Panc1 (cell line): ENCODE measurements around the gene H2AZ2. TPM values are rescaled to one million over a fixed set of nuclear protein-coding genes. Genes with fewer than 3 reads are reported as not detected.

ENCODE experiments used
- ATAC-seq: fragments of 200-7000 bp; cut with Tn5 transposase; 2 replicates; pipeline ENCODE4 v1.9.1; 2020; ENCODE audit warnings: mild to moderate bottlenecking, moderate library complexity
- BruUV-seq: library from RNA; stranded (reverse); fragments of 400-500 nt; replicated peaks from 2 replicates; lab custom pipeline; 2021; lab: Mats Ljungman, UMichigan
- CTCF ChIA-PET: fragments of 300-600 bp; sonication (Branson Sonifier 250); formaldehyde crosslinking; loops from one replicate; lab custom pipeline; 2022; ENCODE audit warnings: antibody characterized with exemption; lab: Charles Lee
- POLR2A ChIA-PET: fragments of 300-600 bp; sonication (Branson Sonifier 250); formaldehyde crosslinking; loops from one replicate; lab custom pipeline; 2022; ENCODE audit warnings: antibody characterized with exemption; lab: Charles Lee
- DNase-seq: peaks from one replicate; pipeline ENCODE4 v3.0.0-alpha.2; 2010; ENCODE audit warnings: low read depth, low spot score
- H3K27ac ChIP-seq: 2 replicates; pipeline ENCODE4 v1.5.1; 2011; ENCODE audit warnings: mild to moderate bottlenecking, low read length, inconsistent platforms
- H3K27me3 ChIP-seq: fragments of 200-500 bp; sonication (Bioruptor generic); 2 replicates; pipeline ENCODE4 v1.6.0; 2014; ENCODE audit warnings: low read length, inconsistent platforms; ENCODE audit not compliant: control insufficient read depth, insufficient read depth
- H3K36me3 ChIP-seq: fragments of 200-500 bp; sonication (Bioruptor generic); 2 replicates; pipeline ENCODE4 v1.5.1; 2014; ENCODE audit warnings: inconsistent platforms, mild to moderate bottlenecking, low read length, moderate library complexity; ENCODE audit not compliant: control insufficient read depth, insufficient read depth
- H3K4me1 ChIP-seq: 2 replicates; pipeline ENCODE4 v1.5.1; 2011; ENCODE audit warnings: inconsistent platforms, mild to moderate bottlenecking, low read length, moderate library complexity; ENCODE audit not compliant: control insufficient read depth, insufficient read depth
- H3K4me3 ChIP-seq, 2 experiments: 2 replicates each; pipeline ENCODE4 v1.5.1; 2011 to 2012; ENCODE audit warnings: low read depth in 2 of 2, low read length in 2 of 2, mild to moderate bottlenecking in 2 of 2, inconsistent platforms in 1 of 2, moderate library complexity in 1 of 2
- H3K9me3 ChIP-seq: fragments of 200-500 bp; sonication (Bioruptor generic); 2 replicates; pipeline ENCODE4 v1.5.1; 2014; ENCODE audit warnings: low read depth, mild to moderate bottlenecking, inconsistent platforms, low read length, moderate library complexity; ENCODE audit not compliant: control insufficient read depth, insufficient read depth
- CTCF ChIP-seq: fragments of 450-650 bp; IDR thresholded peaks from 2 replicates; pipeline ENCODE4 v1.5.1; 2017; ENCODE audit warnings: mild to moderate bottlenecking
- POLR2AphosphoS5 ChIP-seq: IDR thresholded peaks from 2 replicates; pipeline ENCODE4 v1.6.1; 2012; ENCODE audit warnings: mild to moderate bottlenecking, low read depth, low read length, moderate library complexity
- REST ChIP-seq, 2 experiments: IDR thresholded peaks; 2 replicates each; pipeline ENCODE4 v1.6.1; 2011 to 2012; ENCODE audit warnings: low read depth in 2 of 2, control low read depth in 1 of 2, low read length in 1 of 2, mild to moderate bottlenecking in 1 of 2, moderate library complexity in 1 of 2; ENCODE audit not compliant: insufficient read depth in 1 of 2
- SIN3A ChIP-seq: IDR thresholded peaks from 2 replicates; pipeline ENCODE4 v1.6.1; 2012; ENCODE audit warnings: low read depth, mild to moderate bottlenecking, low read length, moderate library complexity, borderline replicate concordance; ENCODE audit not compliant: insufficient read depth
- TCF7L2 ChIP-seq: IDR thresholded peaks from 2 replicates; pipeline ENCODE4 v1.6.1; 2011; ENCODE audit warnings: mild to moderate bottlenecking, low read depth, low read length, inconsistent platforms
- in situ Hi-C: cut with HindIII; loops from 2 replicates; pipeline ENCODE4 v1.10.0; 2016; ENCODE audit warnings: low sequenced_read_pairs, low pct_unique_long_range_greater_than_20kb
- intact Hi-C: fragments of 100-400 bp; cut with micrococcal nuclease; formaldehyde crosslinking; loops from one replicate; pipeline ENCODE4 v1.10.0; 2022; ENCODE audit not compliant: unreplicated experiment
- total RNA-seq: library from RNA; stranded (reverse); gene quantifications from one replicate; pipeline ENCODE4 v1.2.1, GENCODE V29; 2021; ENCODE audit not compliant: unreplicated experiment

The H2AZ2 gene
- total RNA-seq, 1 experiment from 2014 or later: 319 TPM

GRCh38 chr7:44796034-44796503 is 51.8 kb downstream of the H2AZ2 start:
- H3K36me3 ChIP-seq: peaks cover 22% of the 10 kb centered on the region
- no TSS peak for BruUV-seq
- intact Hi-C loops (loop anchor here (5.0 kb wide), 1 partner anchor 209 kb away; no protein-coding TSS in a partner anchor), in situ Hi-C loops (no loop called here)
- H3K4me3 ChIP-seq: peak overlapping the region; percentile 82 to 97
- CTCF ChIA-PET: no interaction called here
- ATAC-seq (peak; percentile 60), DNase-seq (no peak)
- H3K27ac ChIP-seq: peak overlapping the region; percentile 94
- H3K27me3 ChIP-seq: no peaks in the 10 kb centered on the region
- POLR2A ChIA-PET: no interaction called here
- H3K4me1 ChIP-seq: peaks cover 24% of the 10 kb centered on the region
- no peaks in the 10 kb centered on the region for H3K9me3 ChIP-seq
- TF ChIP-seq REST (IDR thresholded peaks at IDR 0.05; ENCODE audit: insufficient read depth in 1 of 2, low read depth in 2 of 2, low read length in 1 of 2) (0 out of 4 replicates have a peak, but pooled peaks have one; percentile 4 to 41), CTCF (no peak), SIN3A (peak; percentile 91; the same call in 1 of the 2 replicates)

- Histone ChIP-seq H3K36me3 (peaks cover 13% of the 10 kb centered on the region), H3K27me3 (no peaks in the 10 kb centered on the region), H3K9me3 (no peaks in the 10 kb centered on the region), H3K27ac (peak overlapping the region; percentile 40; the same call in 1 of the 2 replicates), H3K4me3 (no peak overlapping the region), H3K4me1 (peaks cover 18% of the 10 kb centered on the region)
- CTCF ChIA-PET: no interaction called here
- in situ Hi-C loops: no loop called here
- intact Hi-C loops: no loop called here
- POLR2A ChIA-PET: interaction anchor here (0.6 to 0.9 kb wide), 2 partner anchors 47 to 53 kb away, joined by 3 read pairs; partner anchors contain the start of gene H2AZ2
- ATAC-seq (no peak), DNase-seq (no peak)
- BruUV-seq: no TSS peak
- TF ChIP-seq CTCF (no peak), POLR2AphosphoS5 (no peak), SIN3A (no peak), TCF7L2 (no peak), REST (IDR thresholded peaks at IDR 0.05; ENCODE audit: insufficient read depth in 1 of 2, low read depth in 2 of 2, low read length in 1 of 2) (no peak)
Observed at GRCh38 chr7:44794331-44794730, 53.6 kb downstream of the H2AZ2 start.
